NT2/D1 (cell line): ENCODE results near the gene TCP11L2.

Experiments
- SUZ12 ChIP-seq: IDR thresholded peaks from 2 replicates; pipeline ENCODE4 v1.6.1; 2011; ENCODE audit not compliant: insufficient read length, insufficient read depth; ENCODE audit errors: extremely low read depth
- ZNF274 ChIP-seq: IDR thresholded peaks from 2 replicates; pipeline ENCODE4 v1.6.1; 2011; ENCODE audit warnings: mild to moderate bottlenecking, low read depth, low read length

- TF ChIP-seq ZNF274 (no peak), SUZ12 (no peak)
Measured at GRCh38 chr12:106288101-106288493, 14.4 kb upstream of the TCP11L2 start.
